Keratinocyte (primary cell): ENCODE results near the gene TRPV4. TPM values are rescaled to one million over a fixed set of nuclear protein-coding genes. Genes with fewer than 3 reads are reported as not detected.

Experiments used
- DNase-seq: peaks from one replicate; pipeline ENCODE4 v3.0.0-alpha.2; 2011; ENCODE audit warnings: low read depth, missing footprints, low spot score
- FAIRE-seq: peaks from 2 replicates; lab custom pipeline; 2011; peaks lifted over from hg19 to GRCh38; lab: Jason Lieb, UNC
- H2AFZ ChIP-seq: 2 replicates; pipeline ENCODE4 v1.6.0; 2012; ENCODE audit warnings: low read length, control low read depth, inconsistent platforms; ENCODE audit not compliant: control insufficient read depth
- H3K27ac ChIP-seq: 2 replicates; pipeline ENCODE4 v1.5.1; 2011; ENCODE audit warnings: low read length; ENCODE audit not compliant: control insufficient read depth, insufficient read depth
- H3K27me3 ChIP-seq: 3 replicates; pipeline ENCODE4 v1.6.0; 2011; ENCODE audit warnings: low read length; ENCODE audit not compliant: control insufficient read depth, insufficient read depth; ENCODE audit errors: extremely low read depth
- H3K36me3 ChIP-seq, 2 experiments: 2 replicates in 1 of 2; 3 replicates in 1 of 2; pipeline ENCODE4 v1.5.1; 2011; ENCODE audit warnings: low read length in 2 of 2, mild to moderate bottlenecking in 1 of 2; ENCODE audit not compliant: control insufficient read depth in 2 of 2, insufficient read depth in 2 of 2; ENCODE audit errors: extremely low read depth in 1 of 2
- H3K4me1 ChIP-seq: 3 replicates; pipeline ENCODE4 v1.5.1; 2011; ENCODE audit warnings: low read length; ENCODE audit not compliant: control insufficient read depth, insufficient read depth; ENCODE audit errors: extremely low read depth
- H3K4me2 ChIP-seq: 3 replicates; pipeline ENCODE4 v1.6.0; 2011; ENCODE audit warnings: low read depth, low read length; ENCODE audit not compliant: control insufficient read depth, insufficient read depth; ENCODE audit errors: extremely low read depth
- H3K4me3 ChIP-seq, 3 experiments: fragments of 200-600 bp in 1 of 3; sonication (generic) in 1 of 3; 2 replicates in 2 of 3; 3 replicates in 1 of 3; pipeline ENCODE4 v1.5.1; 2011 to 2016; ENCODE audit warnings: low read length in 3 of 3, mild to moderate bottlenecking in 3 of 3, control low read depth in 2 of 3, inconsistent platforms in 1 of 3, low read depth in 1 of 3, mixed read lengths in 1 of 3, mixed run types in 1 of 3, moderate library complexity in 1 of 3; ENCODE audit not compliant: control insufficient read depth in 2 of 3, insufficient read depth in 2 of 3; ENCODE audit errors: extremely low read depth in 1 of 3
- H3K79me2 ChIP-seq: 2 replicates; pipeline ENCODE4 v1.6.0; 2012; ENCODE audit warnings: low read length; ENCODE audit not compliant: control insufficient read depth, insufficient read depth
- H3K9ac ChIP-seq: 3 replicates; pipeline ENCODE4 v1.6.0; 2011; ENCODE audit warnings: low read length; ENCODE audit not compliant: control insufficient read depth, insufficient read depth; ENCODE audit errors: extremely low read depth
- H3K9me1 ChIP-seq: 3 replicates; pipeline ENCODE4 v1.6.0; 2011; ENCODE audit warnings: low read length; ENCODE audit not compliant: control insufficient read depth, insufficient read depth; ENCODE audit errors: extremely low read depth
- H3K9me3 ChIP-seq: 2 replicates; pipeline ENCODE4 v1.5.1; 2012; ENCODE audit warnings: low read depth, low read length; ENCODE audit not compliant: control insufficient read depth
- H4K20me1 ChIP-seq: 3 replicates; pipeline ENCODE4 v1.6.0; 2011; ENCODE audit warnings: low read length; ENCODE audit not compliant: control insufficient read depth, insufficient read depth; ENCODE audit errors: extremely low read depth
- EZH2 ChIP-seq: IDR thresholded peaks from one replicate; pipeline ENCODE4 v1.6.1; 2012; ENCODE audit warnings: inconsistent platforms, mild to moderate bottlenecking, low read length, moderate library complexity
- dilution Hi-C: fragments of 300-500 bp; cut with MboI; formaldehyde crosslinking; loops from one replicate; pipeline ENCODE4 v1.7.0; 2020; ENCODE audit warnings: low sequenced_read_pairs; ENCODE audit not compliant: extremely low pct_ligation_motif_present
- polyA plus RNA-seq, 5 experiments: library from polyadenylated mRNA; depleted of rRNA in 3 of 5; stranded (reverse) in 3 of 5; stranded (forward) in 1 of 5; unstranded in 1 of 5; fragments of >200 nt; gene quantifications; 1 replicate in 1 of 5; 2 replicates in 3 of 5; 3 replicates in 1 of 5; pipeline versions ENCODE4 v1.2.1 to v1.2.3, GENCODE V29; 2011 to 2012; ENCODE audit warnings: missing spikeins in 2 of 5, low read depth in 1 of 5, low replicate concordance in 1 of 5
- TF ChIP-seq, protein P1 (sequence below), 3 experiments: IDR thresholded peaks in 1 of 3; conservative IDR thresholded peaks in 1 of 3; optimal IDR thresholded peaks in 1 of 3; 2 replicates in 2 of 3; 3 replicates in 1 of 3; pipeline versions ENCODE3 to v1.5.1; 2011; ENCODE audit warnings: low read length in 3 of 3, mild to moderate bottlenecking in 3 of 3, moderate library complexity in 2 of 3, control low read depth in 1 of 3, inconsistent platforms in 1 of 3; ENCODE audit not compliant: insufficient read depth in 2 of 3; ENCODE audit errors: extremely low read depth in 1 of 3

The TRPV4 gene
- polyA plus RNA-seq, 1 donor (not counting 4 experiments of a cell fraction or from before 2014, with no cell fraction given) = 0.46 TPM

GRCh38 chr12:109735825-109736551, 97.2 kb downstream of the TRPV4 start:
- no peak overlapping the region for H2AFZ ChIP-seq
- dilution Hi-C loops = no loop called here
- no peaks in the 10 kb centered on the region for H3K9me3 ChIP-seq
- H4K20me1 ChIP-seq = no peaks in the 10 kb centered on the region
- no peak overlapping the region for H3K4me2 ChIP-seq
- FAIRE-seq (no peak), DNase-seq (no peak)
- TF ChIP-seq, protein P1, sequence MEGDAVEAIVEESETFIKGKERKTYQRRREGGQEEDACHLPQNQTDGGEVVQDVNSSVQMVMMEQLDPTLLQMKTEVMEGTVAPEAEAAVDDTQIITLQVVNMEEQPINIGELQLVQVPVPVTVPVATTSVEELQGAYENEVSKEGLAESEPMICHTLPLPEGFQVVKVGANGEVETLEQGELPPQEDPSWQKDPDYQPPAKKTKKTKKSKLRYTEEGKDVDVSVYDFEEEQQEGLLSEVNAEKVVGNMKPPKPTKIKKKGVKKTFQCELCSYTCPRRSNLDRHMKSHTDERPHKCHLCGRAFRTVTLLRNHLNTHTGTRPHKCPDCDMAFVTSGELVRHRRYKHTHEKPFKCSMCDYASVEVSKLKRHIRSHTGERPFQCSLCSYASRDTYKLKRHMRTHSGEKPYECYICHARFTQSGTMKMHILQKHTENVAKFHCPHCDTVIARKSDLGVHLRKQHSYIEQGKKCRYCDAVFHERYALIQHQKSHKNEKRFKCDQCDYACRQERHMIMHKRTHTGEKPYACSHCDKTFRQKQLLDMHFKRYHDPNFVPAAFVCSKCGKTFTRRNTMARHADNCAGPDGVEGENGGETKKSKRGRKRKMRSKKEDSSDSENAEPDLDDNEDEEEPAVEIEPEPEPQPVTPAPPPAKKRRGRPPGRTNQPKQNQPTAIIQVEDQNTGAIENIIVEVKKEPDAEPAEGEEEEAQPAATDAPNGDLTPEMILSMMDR (optimal IDR thresholded peaks at IDR 0.05 in 1 of 3, IDR thresholded peaks at IDR 0.05 in 1 of 3, conservative IDR thresholded peaks at IDR 0.05 in 1 of 3; ENCODE audit: extremely low read depth in 1 of 3, insufficient read depth in 2 of 3, low read length in 3 of 3) = no peak
- TF ChIP-seq EZH2 = no peak
- H3K9ac ChIP-seq = no peak overlapping the region
- H3K27me3 ChIP-seq = no peaks in the 10 kb centered on the region
- H3K36me3 ChIP-seq = no peaks in the 10 kb centered on the region
- H3K4me3 ChIP-seq = no peak overlapping the region
- no peaks in the 10 kb centered on the region for H3K79me2 ChIP-seq
- H3K9me1 ChIP-seq = no peaks in the 10 kb centered on the region
- H3K4me1 ChIP-seq = no peaks in the 10 kb centered on the region
- no peak overlapping the region for H3K27ac ChIP-seq

- no peaks in the 10 kb centered on the region for H3K36me3 ChIP-seq
- H3K27ac ChIP-seq = no peak overlapping the region
- no peak overlapping the region for H3K4me3 ChIP-seq
- no peak overlapping the region for H2AFZ ChIP-seq
- H3K27me3 ChIP-seq = no peaks in the 10 kb centered on the region
- H3K4me1 ChIP-seq = no peaks in the 10 kb centered on the region
- FAIRE-seq = no peak
- no peaks in the 10 kb centered on the region for H3K9me3 ChIP-seq
- H3K79me2 ChIP-seq = no peaks in the 10 kb centered on the region
- no peak overlapping the region for H3K9ac ChIP-seq
- H3K4me2 ChIP-seq = no peak overlapping the region
- no peak for DNase-seq
- TF ChIP-seq, protein P1 (optimal IDR thresholded peaks at IDR 0.05 in 1 of 3, IDR thresholded peaks at IDR 0.05 in 1 of 3, conservative IDR thresholded peaks at IDR 0.05 in 1 of 3; ENCODE audit: extremely low read depth in 1 of 3, insufficient read depth in 2 of 3, low read length in 3 of 3) = no peak
- no peak for TF ChIP-seq EZH2
- dilution Hi-C loops = no loop called here
- peaks cover 3% of the 10 kb centered on the region for H4K20me1 ChIP-seq
- H3K9me1 ChIP-seq = no peaks in the 10 kb centered on the region
These were observed 98.1 kb downstream of the TRPV4 start for GRCh38 chr12:109735051-109735521.
